A549 treated with dexamethasone at 1 μM for 4 hours (cell line): ENCODE results near the gene PRAF2. TPM values are rescaled to one million over a fixed set of nuclear protein-coding genes. Genes with fewer than 3 reads are reported as not detected.

Source experiments
- total RNA-seq: library from RNA; stranded (reverse); fragments of 200-300 nt; extraction: Qiagen RNA extraction; gene quantifications from 5 replicates; pipeline ENCODE4 v1.2.3, GENCODE V29; 2022

The PRAF2 gene, protein sequence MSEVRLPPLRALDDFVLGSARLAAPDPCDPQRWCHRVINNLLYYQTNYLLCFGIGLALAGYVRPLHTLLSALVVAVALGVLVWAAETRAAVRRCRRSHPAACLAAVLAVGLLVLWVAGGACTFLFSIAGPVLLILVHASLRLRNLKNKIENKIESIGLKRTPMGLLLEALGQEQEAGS
- total RNA-seq: 35.0 to 53.0 TPM (median 49.4 TPM) in 5 replicates

DNA sequence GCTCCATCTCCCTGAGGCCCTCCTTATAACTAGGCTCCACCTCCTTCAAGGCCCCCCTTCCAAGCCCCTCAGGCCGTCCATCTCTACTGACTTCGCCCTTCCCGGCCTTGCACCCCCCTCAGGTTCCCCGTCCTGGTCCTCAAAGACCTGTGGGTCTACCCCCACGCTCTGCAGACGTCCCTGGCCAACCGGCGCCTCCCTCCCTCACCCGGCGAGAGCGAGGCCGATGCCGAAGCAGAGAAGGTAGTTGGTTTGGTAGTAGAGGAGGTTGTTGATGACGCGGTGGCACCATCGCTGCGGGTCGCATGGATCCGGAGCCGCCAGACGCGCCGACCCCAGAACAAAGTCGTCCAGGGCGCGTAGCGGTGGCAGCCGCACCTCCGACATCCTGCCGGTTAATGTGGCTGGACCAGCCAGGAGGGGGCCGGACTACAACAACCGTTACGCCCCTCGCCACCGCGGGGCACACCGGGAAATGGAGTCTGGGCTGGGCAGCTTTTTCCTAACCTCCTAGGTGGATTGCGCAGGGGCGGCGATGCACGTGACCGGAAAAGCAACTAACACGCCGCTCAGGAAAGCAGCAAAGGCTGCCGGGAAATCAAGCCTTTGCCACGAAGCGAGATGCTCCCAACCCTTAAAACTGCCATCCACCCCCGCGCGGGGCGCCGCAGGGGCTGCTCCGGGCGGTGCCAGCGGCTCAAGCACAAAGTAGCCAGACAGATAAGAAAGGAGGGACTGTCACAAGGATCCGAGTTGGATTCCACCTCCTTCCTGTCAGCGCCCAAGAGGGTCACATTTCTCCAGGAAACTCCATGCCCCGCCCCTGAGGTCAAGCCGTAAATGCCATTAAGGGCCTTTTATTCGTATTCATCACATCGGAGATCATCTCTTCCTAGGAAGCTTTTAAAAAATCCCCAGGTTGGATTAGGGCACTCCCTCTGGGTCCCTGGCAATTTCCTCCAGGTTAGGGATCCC, at the start of gene PRAF2:
TSS of gene PRAF2 (minus strand) at position 402 of the 975 bp plus-strand sequence. CDS start at position 387, 15 bp downstream.

DNA sequence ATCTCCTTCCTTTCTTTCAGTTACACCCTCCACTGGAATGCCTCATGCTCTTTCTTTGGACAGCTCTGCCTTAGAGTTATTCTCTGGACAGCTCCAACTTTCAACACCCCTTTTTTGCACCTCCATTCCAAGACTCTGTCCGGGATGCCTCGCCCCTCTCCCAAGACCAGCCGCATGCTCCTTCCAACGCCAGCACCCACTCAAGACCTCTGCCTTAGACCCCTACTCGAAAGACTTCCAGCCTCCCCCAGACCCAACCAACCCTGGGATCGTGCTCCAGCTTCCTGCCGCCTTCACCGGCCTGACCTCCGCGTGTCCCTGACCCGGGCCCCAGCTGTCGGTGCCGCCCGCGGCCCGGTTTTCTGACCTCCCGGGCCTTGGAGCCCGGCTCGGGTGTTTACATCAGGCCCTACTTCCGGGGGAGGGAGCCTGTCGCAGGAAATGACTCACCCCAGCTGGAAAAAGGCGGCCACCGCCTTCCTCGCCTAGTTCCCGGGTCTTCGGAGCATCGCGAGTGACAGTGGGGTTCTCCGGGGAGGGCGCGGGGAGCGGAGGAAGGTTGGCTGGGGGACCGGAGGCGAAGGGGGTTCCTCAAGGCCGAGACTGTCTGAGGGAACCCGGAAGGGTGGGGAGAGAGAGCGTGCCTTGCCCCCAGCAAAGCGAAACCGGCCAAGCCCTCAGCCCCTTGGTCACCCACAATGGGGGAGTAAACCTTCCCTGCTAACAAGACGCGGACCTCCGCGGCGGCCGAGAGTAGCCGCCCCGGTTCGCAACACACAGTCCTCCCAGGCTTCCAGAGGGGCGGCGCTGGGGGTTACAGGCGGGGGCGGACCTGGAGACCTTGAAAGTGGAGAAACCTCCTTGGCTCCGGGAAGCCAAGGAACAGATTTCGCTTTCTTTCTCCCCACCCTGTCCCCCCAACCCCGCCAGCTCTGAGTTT, 6.0 kb upstream of the PRAF2 start, which contains the start of gene WDR45:
TSS of gene WDR45 (minus strand) at position 399 of the 940 bp plus-strand sequence. CDS start 1,792 bp downstream, outside the sequence.

DNA sequence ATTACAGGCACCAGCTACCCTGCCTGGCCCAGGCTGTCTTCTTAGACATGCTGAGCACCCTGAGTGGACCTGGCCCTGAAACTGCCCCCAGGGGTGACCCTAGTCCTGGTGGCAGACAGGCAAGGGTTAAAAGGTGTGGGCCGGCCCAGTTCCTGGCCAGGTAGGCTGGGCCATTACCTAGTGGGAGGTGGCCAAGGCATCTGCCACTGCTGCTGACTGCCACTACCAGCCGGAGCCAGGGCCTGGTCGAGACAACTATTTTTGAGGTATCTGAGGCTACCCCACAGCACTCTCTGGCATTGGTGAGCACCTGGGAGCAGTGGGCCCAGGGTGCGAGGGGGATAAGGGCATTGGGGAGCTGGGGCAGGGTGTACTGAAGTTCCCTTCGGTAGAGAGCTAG, 15.0 kb downstream of the PRAF2 start, which contains the start of gene CCDC120:
TSS of gene CCDC120 (plus strand) at position 206 of the 400 bp plus-strand sequence. CDS start 3,043 bp downstream, outside the sequence.

DNA sequence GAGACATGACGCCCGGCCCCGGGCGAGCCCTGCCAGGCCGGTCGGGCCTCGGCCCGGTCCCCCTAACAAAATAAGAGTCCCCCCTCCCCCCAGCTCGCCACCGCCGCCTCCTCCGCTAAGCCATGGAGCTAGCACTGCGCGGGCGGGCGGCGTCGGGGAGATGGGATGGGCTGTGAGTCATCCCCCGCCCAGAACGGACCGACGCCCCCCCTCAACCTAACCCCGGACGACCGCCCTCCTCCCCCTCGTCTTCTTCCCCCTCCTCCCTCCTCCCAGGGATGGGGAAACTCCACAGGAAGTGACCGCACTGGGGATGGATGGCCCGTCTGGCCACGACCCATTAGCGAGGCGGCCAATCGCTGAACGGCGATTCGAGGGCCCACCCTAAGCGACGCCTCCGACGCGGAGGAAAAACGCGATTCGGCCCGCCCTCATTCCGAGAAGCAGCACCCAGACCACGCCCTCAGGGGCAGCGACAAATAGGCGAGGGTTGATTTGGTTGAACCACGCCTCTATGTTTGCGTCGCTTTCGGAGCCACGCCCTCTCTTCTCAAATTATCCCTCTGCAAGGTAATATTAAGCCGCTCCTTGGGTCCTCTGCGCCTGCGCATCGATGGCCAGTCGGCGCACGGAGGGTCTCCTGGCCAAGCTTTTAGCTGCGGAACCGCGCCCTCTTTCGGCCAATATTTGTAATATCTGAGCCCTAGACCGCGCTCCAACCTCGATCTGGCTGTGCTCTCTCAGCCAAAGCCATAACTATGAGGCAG, 30.4 kb downstream of the PRAF2 start, which contains the start of gene TFE3:
TSS of gene TFE3 (minus strand) at position 138 of the 767 bp plus-strand sequence. CDS start at position 7, 131 bp downstream.

Other genes with a start within 250 kb of the PRAF2 start
- gene ERAS, start 247.5 kb downstream of the PRAF2 start, total RNA-seq: 0.06 to 0.15 TPM (median 0.07 TPM) in 3 of 5 replicates, not detected in the others
- 16.0 to 47.0 TPM (median 40.7 TPM) in 5 replicates for gene PCSK1N, start 238.4 kb downstream of the PRAF2 start, total RNA-seq
- gene TIMM17B, start 176.2 kb downstream of the PRAF2 start, total RNA-seq: 81.1 to 95.0 TPM (median 85.5 TPM) in 5 replicates
- 87.2 to 99.0 TPM (median 91.6 TPM) in 5 replicates for gene PQBP1, start 176.1 kb downstream of the PRAF2 start, total RNA-seq
- 51.3 to 61.5 TPM (median 59.4 TPM) in 5 replicates for gene SLC35A2, start 162.4 kb downstream of the PRAF2 start, total RNA-seq
- gene PIM2, start 155.0 kb downstream of the PRAF2 start, total RNA-seq: 8.3 to 8.8 TPM (median 8.5 TPM) in 5 replicates
- gene OTUD5, start 116.4 kb downstream of the PRAF2 start, total RNA-seq: 53.3 to 70.2 TPM (median 68.2 TPM) in 5 replicates
- 0.70 to 1.4 TPM (median 1.1 TPM) in 5 replicates for gene KCND1, start 102.2 kb downstream of the PRAF2 start, total RNA-seq
- gene GRIPAP1, start 71.7 kb downstream of the PRAF2 start, total RNA-seq: 13.5 to 20.9 TPM (median 20.5 TPM) in 5 replicates
- gene TFE3, start 30.6 kb downstream of the PRAF2 start, total RNA-seq: 38.9 to 52.1 TPM (median 50.3 TPM) in 5 replicates
- gene CCDC120, start 15.0 kb downstream of the PRAF2 start, total RNA-seq: 1.8 to 4.0 TPM (median 3.5 TPM) in 5 replicates
- 44.5 to 56.6 TPM (median 48.9 TPM) in 5 replicates for gene WDR45, start 5.9 kb upstream of the PRAF2 start, total RNA-seq
- gene GPKOW, start 49.7 kb upstream of the PRAF2 start, total RNA-seq: 20.0 to 24.8 TPM (median 23.2 TPM) in 5 replicates
- gene MAGIX, start 88.8 kb upstream of the PRAF2 start, total RNA-seq: 1.9 to 3.6 TPM (median 2.9 TPM) in 5 replicates
- gene PLP2, start 97.9 kb upstream of the PRAF2 start, total RNA-seq: 341 to 477 TPM (median 447 TPM) in 5 replicates
- gene PRICKLE3, start 112.4 kb upstream of the PRAF2 start, total RNA-seq: 9.9 to 17.2 TPM (median 16.5 TPM) in 5 replicates
- gene SYP, start 126.2 kb upstream of the PRAF2 start, total RNA-seq: 1.8 to 3.2 TPM (median 2.4 TPM) in 5 replicates
- not detected in 5 replicates for gene CACNA1F, start 159.3 kb upstream of the PRAF2 start, total RNA-seq
- gene CCDC22, start 161.5 kb upstream of the PRAF2 start, total RNA-seq: 11.1 to 15.1 TPM (median 13.6 TPM) in 5 replicates
- gene FOXP3, start 190.7 kb upstream of the PRAF2 start, total RNA-seq: 0.06 to 0.15 TPM (median 0.13 TPM) in 5 replicates
- gene PPP1R3F, start 195.8 kb upstream of the PRAF2 start, total RNA-seq: 1.3 to 3.2 TPM (median 2.9 TPM) in 5 replicates
- not detected in 5 replicates for gene GAGE10, start 229.6 kb upstream of the PRAF2 start, total RNA-seq
- gene GAGE12J, start 248.0 kb upstream of the PRAF2 start, total RNA-seq: not detected in 5 replicates